ENCODE data around the gene PFKFB1.

The PFKFB1 gene

DNA sequence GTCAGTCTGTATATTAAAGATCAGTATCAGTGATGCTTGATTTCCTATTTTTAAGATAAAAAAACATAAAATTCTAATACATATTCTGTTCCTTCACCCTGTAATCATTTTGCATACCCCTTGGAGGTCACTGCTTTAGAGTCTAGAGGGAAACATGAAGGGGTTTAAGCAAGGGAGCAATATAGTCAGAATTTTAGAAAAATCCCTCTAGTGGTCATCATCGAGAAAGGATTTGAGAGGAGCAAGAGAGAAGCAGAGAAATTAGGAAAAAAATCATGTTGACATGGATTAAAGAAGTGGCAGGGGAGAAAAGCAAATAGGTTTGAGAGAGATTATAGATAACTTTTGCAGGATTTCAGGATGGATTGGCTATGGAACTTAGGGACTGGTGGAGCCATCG, 17.3 kb upstream of the PFKFB1 start:
- H3K27ac ChIP-seq, result no peak overlapping the region
- H3K27me3 ChIP-seq (ENCODE audit: insufficient read depth, low read depth, severe bottlenecking), result peaks cover 3% of the 10 kb centered on the region
- no peaks in the 10 kb centered on the region for H3K36me3 ChIP-seq
- DNase-seq, result no peak
- H3K4me3 ChIP-seq (ENCODE audit: low read depth, low read length), result no peak overlapping the region
- TF ChIP-seq, protein P1, sequence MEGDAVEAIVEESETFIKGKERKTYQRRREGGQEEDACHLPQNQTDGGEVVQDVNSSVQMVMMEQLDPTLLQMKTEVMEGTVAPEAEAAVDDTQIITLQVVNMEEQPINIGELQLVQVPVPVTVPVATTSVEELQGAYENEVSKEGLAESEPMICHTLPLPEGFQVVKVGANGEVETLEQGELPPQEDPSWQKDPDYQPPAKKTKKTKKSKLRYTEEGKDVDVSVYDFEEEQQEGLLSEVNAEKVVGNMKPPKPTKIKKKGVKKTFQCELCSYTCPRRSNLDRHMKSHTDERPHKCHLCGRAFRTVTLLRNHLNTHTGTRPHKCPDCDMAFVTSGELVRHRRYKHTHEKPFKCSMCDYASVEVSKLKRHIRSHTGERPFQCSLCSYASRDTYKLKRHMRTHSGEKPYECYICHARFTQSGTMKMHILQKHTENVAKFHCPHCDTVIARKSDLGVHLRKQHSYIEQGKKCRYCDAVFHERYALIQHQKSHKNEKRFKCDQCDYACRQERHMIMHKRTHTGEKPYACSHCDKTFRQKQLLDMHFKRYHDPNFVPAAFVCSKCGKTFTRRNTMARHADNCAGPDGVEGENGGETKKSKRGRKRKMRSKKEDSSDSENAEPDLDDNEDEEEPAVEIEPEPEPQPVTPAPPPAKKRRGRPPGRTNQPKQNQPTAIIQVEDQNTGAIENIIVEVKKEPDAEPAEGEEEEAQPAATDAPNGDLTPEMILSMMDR (IDR thresholded peaks at IDR 0.05; ENCODE audit: low read depth, low read length), result no peak
- no peaks in the 10 kb centered on the region for H3K9me3 ChIP-seq (ENCODE audit: severe bottlenecking)

DNA sequence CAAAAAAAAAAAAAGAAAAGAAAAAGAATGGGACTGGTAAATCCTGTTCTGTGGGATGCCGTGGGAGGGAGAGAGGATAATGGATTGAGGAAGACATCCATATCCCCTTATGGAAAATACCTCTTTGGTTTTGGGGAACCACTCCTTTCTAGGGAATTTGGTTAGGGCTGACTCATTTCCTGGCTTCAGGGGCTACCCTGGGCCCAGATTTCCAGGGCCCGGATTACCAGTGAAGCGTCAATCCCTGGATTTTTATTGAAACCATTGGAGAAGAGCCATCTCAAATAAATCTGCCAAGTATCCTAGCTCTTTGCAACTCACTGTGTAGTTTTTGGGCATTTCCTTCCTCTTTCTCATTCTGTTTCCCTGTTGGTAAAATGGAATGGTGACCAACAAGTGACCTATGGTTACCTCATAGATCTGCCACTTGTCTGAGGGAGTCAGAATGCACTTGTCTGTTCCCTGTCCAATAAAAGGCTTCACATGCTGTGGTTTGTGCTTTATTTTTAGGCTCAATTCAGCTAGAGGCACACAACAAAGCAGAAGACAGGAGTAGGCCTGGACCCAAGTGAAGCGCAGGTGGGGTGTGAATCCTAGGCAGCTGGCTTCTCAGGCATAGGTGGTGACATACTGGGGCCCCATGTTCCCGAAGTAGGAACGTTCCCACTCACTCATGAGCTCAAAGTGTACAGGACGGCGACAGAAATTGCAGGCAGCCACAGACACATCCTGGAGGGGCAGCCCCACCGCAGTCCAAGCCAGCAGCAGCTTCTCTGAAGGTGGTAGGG, 14.8 kb upstream of the PFKFB1 start:
- Histone ChIP-seq H3K4me3 (ENCODE audit: low read depth, low read length) (no peak overlapping the region), H3K27me3 (ENCODE audit: insufficient read depth, low read depth, severe bottlenecking) (peaks cover 3% of the 10 kb centered on the region), H3K36me3 (peaks cover 2% of the 10 kb centered on the region), H3K27ac (no peak overlapping the region), H3K9me3 (ENCODE audit: severe bottlenecking) (no peaks in the 10 kb centered on the region)
- TF ChIP-seq, protein P1 (IDR thresholded peaks at IDR 0.05; ENCODE audit: low read depth, low read length), result no peak
- DNase-seq, result no peak

DNA sequence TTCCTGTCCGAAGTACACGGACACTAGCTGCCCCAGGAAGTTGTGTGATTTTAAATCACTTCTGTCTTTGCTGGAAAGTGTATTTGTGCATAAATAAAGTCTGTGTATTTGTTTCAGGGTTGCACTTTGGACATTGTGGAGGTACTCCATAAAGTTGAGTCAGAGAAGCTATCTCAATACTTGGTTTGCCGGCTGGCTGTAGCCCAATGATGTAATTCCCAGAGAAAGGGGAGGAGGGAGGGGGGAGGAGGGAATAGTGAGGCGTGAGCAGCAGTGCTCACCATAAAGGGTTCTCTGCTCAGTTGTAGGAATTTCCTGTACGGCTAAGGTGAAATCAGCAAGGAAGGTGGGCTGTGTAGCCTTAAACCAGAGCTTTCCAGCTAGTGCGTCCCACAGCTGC, 13.7 kb upstream of the PFKFB1 start:
- Histone ChIP-seq H3K27me3 (ENCODE audit: insufficient read depth, low read depth, severe bottlenecking) (peaks cover 3% of the 10 kb centered on the region), H3K4me3 (ENCODE audit: low read depth, low read length) (no peak overlapping the region), H3K36me3 (peaks cover 2% of the 10 kb centered on the region), H3K9me3 (ENCODE audit: severe bottlenecking) (no peaks in the 10 kb centered on the region), H3K27ac (no peak overlapping the region)
- no peak for DNase-seq
- TF ChIP-seq, protein P1 (IDR thresholded peaks at IDR 0.05; ENCODE audit: low read depth, low read length), result no peak

DNA sequence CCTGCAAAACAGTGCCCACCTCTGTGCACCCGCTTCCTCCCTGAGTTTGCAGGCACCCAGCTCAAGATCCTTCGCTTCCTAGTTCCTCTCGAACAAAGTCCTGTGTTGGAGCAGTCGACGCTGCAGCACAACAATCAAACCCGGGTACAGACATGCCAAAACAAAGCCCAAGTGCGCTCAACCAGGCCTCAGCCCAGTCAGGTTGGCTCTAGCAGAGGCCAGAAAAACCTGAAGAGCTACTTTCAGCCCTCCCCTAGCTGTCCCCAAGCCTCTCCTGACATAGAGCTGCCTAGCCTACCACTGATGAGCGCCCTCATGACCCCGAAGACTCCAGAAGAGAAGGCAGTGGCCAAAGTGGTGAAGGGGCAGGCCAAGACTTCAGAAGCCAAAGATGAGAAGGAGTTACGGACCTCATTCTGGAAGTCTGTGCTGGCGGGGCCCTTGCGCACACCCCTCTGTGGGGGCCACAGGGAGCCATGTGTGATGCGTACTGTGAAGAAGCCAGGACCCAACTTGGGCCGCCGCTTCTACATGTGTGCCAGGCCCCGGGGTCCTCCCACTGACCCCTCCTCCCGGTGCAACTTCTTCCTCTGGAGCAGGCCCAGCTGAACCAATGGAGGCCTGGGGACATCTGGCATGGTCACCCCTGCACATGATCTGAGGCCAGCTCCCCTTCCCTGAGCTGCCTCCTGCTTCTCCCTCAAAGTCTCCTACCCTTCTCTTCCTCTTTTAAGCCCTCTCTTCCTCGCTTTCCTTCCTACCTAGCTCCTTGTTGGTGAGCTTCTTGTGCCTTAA, 13.0 kb upstream of the PFKFB1 start:
- H3K36me3 ChIP-seq, result peaks cover 2% of the 10 kb centered on the region
- H3K27ac ChIP-seq, result no peak overlapping the region

DNA sequence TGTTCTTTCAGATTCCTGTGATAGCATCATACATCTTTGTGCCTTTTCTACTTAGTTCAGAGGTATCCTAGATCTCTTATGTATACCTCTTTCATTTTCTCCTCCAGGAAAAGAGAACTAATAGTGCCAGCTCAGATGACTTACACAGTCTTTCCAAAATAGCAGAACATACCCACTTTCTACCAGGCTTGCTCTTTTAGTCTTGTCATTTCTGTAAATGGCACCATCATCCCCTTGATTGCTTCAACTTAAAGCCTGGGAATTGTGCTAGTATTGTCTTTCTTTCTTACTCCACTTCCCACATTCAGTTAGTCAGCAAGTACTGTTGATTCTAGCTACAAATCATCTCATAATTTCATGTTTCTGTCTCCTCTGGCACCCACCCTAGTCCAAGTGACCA, 11.3 kb upstream of the PFKFB1 start:
- no peak overlapping the region for H3K27ac ChIP-seq
- H3K27me3 ChIP-seq (ENCODE audit: insufficient read depth, low read depth, severe bottlenecking), result peaks cover 3% of the 10 kb centered on the region
- peaks cover 2% of the 10 kb centered on the region for H3K36me3 ChIP-seq
- no peak overlapping the region for H3K4me3 ChIP-seq (ENCODE audit: low read depth, low read length)
- TF ChIP-seq, protein P1 (IDR thresholded peaks at IDR 0.05; ENCODE audit: low read depth, low read length), result no peak
- H3K9me3 ChIP-seq (ENCODE audit: severe bottlenecking), result no peaks in the 10 kb centered on the region
- DNase-seq, result no peak

More for the DNA sequence above, 13.0 kb upstream of the PFKFB1 start:
- TF ChIP-seq, protein P1 (IDR thresholded peaks at IDR 0.05; ENCODE audit: low read depth, low read length), result no peak
- Histone ChIP-seq H3K27me3 (ENCODE audit: insufficient read depth, low read depth, severe bottlenecking) (peaks cover 3% of the 10 kb centered on the region), H3K4me3 (ENCODE audit: low read depth, low read length) (no peak overlapping the region), H3K9me3 (ENCODE audit: severe bottlenecking) (no peaks in the 10 kb centered on the region)
- no peak for DNase-seq
